ENCODE results near the gene ZNF19. TPM values are rescaled to one million over a fixed set of nuclear protein-coding genes. Genes with fewer than 3 reads are reported as not detected.

The ZNF19 gene
- total and polyA plus RNA-seq, 9 of the 15 experiments (the other 6 are each of a cell fraction or from before 2014, with no cell fraction given) = 1.2 to 2.8 (median 1.8) TPM

DNA sequence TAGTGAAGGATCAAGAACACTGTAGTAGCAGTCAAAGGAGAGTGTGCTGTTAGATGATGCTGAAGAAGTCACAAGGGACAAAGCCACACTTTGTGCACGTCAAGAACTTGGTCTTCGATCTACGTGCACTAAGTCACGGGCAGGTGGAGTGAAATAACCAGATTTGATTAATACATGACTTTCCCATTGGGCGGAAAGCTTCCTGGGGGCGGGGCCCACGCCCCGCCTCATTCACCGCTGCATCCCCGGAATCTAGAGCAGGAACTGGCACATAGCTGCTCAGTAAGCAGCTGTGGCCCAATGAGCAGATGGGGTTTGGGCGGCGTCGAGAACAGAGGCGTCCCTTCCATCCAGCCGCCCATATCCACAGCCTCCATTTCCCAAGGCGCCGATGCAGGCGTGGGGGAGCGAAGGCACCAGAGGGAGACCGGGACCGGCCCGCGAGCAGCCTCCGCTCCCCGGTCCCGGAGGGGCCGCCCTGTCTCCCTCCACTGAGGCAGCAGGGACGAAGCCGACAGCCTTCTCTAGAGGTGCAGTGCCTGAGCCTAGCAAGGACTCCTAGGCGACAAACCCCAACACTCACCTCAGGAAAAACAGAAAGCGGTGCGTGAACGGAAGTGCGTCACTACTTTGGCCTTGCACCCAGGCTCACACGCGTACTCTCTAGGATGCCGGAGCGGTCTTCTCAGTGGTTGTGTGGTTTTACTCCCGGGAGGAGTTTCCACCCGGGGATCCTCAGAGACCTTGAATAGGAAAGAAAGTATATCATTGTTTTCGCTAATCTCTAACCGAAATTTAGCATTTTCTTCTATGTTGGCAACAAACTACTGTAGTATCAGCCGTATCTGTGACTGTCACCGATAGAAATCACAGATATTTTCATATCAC, 4.9 kb downstream of the ZNF19 start (continued):
- TF ChIP-seq, protein P1, sequence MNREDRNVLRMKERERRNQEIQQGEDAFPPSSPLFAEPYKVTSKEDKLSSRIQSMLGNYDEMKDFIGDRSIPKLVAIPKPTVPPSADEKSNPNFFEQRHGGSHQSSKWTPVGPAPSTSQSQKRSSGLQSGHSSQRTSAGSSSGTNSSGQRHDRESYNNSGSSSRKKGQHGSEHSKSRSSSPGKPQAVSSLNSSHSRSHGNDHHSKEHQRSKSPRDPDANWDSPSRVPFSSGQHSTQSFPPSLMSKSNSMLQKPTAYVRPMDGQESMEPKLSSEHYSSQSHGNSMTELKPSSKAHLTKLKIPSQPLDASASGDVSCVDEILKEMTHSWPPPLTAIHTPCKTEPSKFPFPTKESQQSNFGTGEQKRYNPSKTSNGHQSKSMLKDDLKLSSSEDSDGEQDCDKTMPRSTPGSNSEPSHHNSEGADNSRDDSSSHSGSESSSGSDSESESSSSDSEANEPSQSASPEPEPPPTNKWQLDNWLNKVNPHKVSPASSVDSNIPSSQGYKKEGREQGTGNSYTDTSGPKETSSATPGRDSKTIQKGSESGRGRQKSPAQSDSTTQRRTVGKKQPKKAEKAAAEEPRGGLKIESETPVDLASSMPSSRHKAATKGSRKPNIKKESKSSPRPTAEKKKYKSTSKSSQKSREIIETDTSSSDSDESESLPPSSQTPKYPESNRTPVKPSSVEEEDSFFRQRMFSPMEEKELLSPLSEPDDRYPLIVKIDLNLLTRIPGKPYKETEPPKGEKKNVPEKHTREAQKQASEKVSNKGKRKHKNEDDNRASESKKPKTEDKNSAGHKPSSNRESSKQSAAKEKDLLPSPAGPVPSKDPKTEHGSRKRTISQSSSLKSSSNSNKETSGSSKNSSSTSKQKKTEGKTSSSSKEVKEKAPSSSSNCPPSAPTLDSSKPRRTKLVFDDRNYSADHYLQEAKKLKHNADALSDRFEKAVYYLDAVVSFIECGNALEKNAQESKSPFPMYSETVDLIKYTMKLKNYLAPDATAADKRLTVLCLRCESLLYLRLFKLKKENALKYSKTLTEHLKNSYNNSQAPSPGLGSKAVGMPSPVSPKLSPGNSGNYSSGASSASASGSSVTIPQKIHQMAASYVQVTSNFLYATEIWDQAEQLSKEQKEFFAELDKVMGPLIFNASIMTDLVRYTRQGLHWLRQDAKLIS (CRISPR knock-in tag; IDR thresholded peaks at IDR 0.05) = no peak
- TF ChIP-seq PML (IDR thresholded peaks at IDR 0.05; ENCODE audit: low read length) (peak; percentile 49; the same call in 1 of the 2 replicates), POLR2B (IDR thresholded peaks at IDR 0.05; ENCODE audit: low read depth, partially characterized antibody) (peak; percentile 81), PHF21A (IDR thresholded peaks at IDR 0.05; ENCODE audit: borderline replicate concordance, low read depth) (peak; percentile 93; the same call in 1 of the 2 replicates), TAF1 (IDR thresholded peaks at IDR 0.05; ENCODE audit: control insufficient read depth, extremely low read depth, insufficient read depth, low read length, severe bottlenecking) (peak; percentile 36), ETV5 (CRISPR knock-in tag; IDR thresholded peaks at IDR 0.05; ENCODE audit: low read depth) (peak; percentile 50; the same call in 1 of the 2 replicates), NFIC (IDR thresholded peaks at IDR 0.05) (peak; percentile 11; the same call in 1 of the 2 replicates), EGR1 (conservative IDR thresholded peaks at IDR 0.05) (no peak), CBX1 (IDR thresholded peaks at IDR 0.05; ENCODE audit: low read depth) (0 out of 2 replicates have a peak, but pooled peaks have one; percentile 46), FOSL1 (tag; conservative IDR thresholded peaks at IDR 0.05) (peak; percentile 26; the same call in 1 of the 2 replicates), FIP1L1 (IDR thresholded peaks at IDR 0.05; ENCODE audit: low read depth, low read length, poor library complexity, severe bottlenecking) (peak; percentile 37)
- TF ChIP-seq, protein P2, sequence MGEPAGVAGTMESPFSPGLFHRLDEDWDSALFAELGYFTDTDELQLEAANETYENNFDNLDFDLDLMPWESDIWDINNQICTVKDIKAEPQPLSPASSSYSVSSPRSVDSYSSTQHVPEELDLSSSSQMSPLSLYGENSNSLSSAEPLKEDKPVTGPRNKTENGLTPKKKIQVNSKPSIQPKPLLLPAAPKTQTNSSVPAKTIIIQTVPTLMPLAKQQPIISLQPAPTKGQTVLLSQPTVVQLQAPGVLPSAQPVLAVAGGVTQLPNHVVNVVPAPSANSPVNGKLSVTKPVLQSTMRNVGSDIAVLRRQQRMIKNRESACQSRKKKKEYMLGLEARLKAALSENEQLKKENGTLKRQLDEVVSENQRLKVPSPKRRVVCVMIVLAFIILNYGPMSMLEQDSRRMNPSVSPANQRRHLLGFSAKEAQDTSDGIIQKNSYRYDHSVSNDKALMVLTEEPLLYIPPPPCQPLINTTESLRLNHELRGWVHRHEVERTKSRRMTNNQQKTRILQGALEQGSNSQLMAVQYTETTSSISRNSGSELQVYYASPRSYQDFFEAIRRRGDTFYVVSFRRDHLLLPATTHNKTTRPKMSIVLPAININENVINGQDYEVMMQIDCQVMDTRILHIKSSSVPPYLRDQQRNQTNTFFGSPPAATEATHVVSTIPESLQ (CRISPR knock-in tag; IDR thresholded peaks at IDR 0.05) = no peak
- TF ChIP-seq, protein P3, sequence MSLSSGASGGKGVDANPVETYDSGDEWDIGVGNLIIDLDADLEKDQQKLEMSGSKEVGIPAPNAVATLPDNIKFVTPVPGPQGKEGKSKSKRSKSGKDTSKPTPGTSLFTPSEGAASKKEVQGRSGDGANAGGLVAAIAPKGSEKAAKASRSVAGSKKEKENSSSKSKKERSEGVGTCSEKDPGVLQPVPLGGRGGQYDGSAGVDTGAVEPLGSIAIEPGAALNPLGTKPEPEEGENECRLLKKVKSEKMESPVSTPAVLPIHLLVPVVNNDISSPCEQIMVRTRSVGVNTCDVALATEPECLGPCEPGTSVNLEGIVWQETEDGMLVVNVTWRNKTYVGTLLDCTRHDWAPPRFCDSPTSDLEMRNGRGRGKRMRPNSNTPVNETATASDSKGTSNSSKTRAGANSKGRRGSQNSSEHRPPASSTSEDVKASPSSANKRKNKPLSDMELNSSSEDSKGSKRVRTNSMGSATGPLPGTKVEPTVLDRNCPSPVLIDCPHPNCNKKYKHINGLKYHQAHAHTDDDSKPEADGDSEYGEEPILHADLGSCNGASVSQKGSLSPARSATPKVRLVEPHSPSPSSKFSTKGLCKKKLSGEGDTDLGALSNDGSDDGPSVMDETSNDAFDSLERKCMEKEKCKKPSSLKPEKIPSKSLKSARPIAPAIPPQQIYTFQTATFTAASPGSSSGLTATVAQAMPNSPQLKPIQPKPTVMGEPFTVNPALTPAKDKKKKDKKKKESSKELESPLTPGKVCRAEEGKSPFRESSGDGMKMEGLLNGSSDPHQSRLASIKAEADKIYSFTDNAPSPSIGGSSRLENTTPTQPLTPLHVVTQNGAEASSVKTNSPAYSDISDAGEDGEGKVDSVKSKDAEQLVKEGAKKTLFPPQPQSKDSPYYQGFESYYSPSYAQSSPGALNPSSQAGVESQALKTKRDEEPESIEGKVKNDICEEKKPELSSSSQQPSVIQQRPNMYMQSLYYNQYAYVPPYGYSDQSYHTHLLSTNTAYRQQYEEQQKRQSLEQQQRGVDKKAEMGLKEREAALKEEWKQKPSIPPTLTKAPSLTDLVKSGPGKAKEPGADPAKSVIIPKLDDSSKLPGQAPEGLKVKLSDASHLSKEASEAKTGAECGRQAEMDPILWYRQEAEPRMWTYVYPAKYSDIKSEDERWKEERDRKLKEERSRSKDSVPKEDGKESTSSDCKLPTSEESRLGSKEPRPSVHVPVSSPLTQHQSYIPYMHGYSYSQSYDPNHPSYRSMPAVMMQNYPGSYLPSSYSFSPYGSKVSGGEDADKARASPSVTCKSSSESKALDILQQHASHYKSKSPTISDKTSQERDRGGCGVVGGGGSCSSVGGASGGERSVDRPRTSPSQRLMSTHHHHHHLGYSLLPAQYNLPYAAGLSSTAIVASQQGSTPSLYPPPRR (CRISPR knock-in tag; IDR thresholded peaks at IDR 0.05; ENCODE audit: borderline replicate concordance) = no peak
